ENCODE measurements around the gene RAPGEF4. TPM values are rescaled to one million over a fixed set of nuclear protein-coding genes. Genes with fewer than 3 reads are reported as not detected.

Gene RAPGEF4
- total RNA-seq, 4 donors from 2014 or later = 3.7 to 8.9 (median 5.2) TPM

DNA sequence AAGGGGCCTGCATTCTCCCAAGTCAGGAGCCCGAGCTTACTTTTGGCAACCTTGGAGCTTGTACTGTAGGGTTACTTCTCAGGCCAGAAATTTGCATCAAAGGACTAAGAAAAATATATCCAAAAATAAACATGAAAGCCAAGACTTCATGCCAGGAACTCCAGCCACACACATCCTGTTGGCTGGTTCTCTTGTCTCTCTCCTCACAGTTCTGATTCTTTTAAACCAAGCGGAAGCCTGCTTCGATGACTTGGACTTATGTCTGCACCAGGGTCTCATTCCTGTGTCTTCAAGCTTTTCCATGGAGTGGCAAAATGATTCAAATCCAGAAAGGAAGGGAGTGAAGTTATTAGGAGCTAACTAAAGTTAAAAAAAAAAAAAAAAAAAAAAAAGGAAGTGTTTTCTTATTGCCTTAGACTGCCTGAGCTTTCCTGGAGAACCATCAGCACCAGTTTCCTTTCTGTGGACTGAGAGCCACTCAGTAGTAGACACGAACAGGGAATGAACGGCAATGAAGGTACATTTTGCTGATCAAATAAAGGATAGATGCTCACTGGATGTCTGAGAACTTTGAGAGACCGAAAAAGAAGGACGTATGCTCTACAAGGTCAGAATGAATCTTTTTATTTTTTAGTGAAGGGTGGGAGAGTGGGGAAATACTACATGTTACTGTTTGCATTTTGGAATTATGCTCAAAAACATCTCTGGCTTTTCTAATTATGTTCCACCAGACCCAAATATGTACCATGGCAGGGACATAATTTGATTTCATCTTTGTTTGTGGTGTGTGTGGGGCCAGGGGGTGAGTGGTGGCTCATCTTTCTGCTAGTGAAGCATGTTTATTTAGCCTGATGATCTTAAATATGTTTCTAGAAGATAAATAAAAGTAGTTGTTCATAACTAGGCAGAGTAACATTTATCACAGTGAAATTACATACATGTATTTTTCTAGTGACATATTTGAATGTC, 86.0 kb downstream of the RAPGEF4 start:
- Histone ChIP-seq H3K27ac (replicated peaks in 1 of 4) (peak overlapping the region in 1 of 4 donors; percentile 29), H3K4me1 (no peaks in the 10 kb centered on the region), H3K36me3 (no peaks in the 10 kb centered on the region), H3K9me3 (no peaks in the 10 kb centered on the region), H3K27me3 (no peaks in the 10 kb centered on the region), H3K4me3 (peak overlapping the region; percentile 10 to 31 (median 23))
- WGBS = 77% methylated on average over 7 of the region's 7 CpGs
- DNase-seq (ENCODE audit: extremely low spot score) = no peak
- intact Hi-C loops (cut with DNase I) = no loop called here
- TF ChIP-seq POLR2A (IDR thresholded peaks at IDR 0.05; ENCODE audit: low read depth) (no peak), POLR2AphosphoS5 (IDR thresholded peaks at IDR 0.05) (peak in 1 of 2 donors; percentile 55), EP300 (IDR thresholded peaks at IDR 0.05) (no peak)
- TF ChIP-seq, protein P1, sequence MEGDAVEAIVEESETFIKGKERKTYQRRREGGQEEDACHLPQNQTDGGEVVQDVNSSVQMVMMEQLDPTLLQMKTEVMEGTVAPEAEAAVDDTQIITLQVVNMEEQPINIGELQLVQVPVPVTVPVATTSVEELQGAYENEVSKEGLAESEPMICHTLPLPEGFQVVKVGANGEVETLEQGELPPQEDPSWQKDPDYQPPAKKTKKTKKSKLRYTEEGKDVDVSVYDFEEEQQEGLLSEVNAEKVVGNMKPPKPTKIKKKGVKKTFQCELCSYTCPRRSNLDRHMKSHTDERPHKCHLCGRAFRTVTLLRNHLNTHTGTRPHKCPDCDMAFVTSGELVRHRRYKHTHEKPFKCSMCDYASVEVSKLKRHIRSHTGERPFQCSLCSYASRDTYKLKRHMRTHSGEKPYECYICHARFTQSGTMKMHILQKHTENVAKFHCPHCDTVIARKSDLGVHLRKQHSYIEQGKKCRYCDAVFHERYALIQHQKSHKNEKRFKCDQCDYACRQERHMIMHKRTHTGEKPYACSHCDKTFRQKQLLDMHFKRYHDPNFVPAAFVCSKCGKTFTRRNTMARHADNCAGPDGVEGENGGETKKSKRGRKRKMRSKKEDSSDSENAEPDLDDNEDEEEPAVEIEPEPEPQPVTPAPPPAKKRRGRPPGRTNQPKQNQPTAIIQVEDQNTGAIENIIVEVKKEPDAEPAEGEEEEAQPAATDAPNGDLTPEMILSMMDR (IDR thresholded peaks at IDR 0.05) = no peak

DNA sequence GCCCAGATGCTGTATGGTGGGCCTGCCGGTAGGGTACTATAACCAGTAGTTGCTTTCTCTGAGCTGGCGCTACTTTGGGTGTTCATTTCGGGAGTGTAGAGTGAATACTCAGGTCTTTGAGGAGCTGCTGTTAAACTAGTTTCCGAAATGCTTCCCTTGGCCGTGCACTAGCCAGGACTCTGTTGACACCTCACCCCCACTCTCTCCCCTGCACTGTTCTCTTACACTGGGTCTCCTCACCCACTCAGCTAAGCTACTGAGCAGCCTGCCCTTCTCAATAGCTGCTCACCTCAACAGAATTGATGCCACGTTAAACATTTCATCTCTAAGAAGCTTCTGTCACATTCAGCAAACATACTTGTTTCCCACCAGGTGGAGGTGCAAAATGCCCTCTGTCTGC, 86.9 kb downstream of the RAPGEF4 start:
- TF ChIP-seq, protein P1 (IDR thresholded peaks at IDR 0.05) = no peak
- no peak for TF ChIP-seq POLR2AphosphoS5 (IDR thresholded peaks at IDR 0.05)
- no peak for TF ChIP-seq EP300 (IDR thresholded peaks at IDR 0.05)
- TF ChIP-seq POLR2A (IDR thresholded peaks at IDR 0.05; ENCODE audit: low read depth) = no peak
- WGBS = 88% methylated on average over 6 of the region's 6 CpGs
- intact Hi-C loops (cut with DNase I) = no loop called here
- no peak for DNase-seq (ENCODE audit: extremely low spot score)
- Histone ChIP-seq H3K27ac (replicated peaks in 1 of 4) (peak overlapping the region in 1 of 4 donors; percentile 29), H3K27me3 (no peaks in the 10 kb centered on the region), H3K4me1 (no peaks in the 10 kb centered on the region), H3K36me3 (no peaks in the 10 kb centered on the region), H3K9me3 (no peaks in the 10 kb centered on the region), H3K4me3 (peak overlapping the region; percentile 10 to 31 (median 23))

DNA sequence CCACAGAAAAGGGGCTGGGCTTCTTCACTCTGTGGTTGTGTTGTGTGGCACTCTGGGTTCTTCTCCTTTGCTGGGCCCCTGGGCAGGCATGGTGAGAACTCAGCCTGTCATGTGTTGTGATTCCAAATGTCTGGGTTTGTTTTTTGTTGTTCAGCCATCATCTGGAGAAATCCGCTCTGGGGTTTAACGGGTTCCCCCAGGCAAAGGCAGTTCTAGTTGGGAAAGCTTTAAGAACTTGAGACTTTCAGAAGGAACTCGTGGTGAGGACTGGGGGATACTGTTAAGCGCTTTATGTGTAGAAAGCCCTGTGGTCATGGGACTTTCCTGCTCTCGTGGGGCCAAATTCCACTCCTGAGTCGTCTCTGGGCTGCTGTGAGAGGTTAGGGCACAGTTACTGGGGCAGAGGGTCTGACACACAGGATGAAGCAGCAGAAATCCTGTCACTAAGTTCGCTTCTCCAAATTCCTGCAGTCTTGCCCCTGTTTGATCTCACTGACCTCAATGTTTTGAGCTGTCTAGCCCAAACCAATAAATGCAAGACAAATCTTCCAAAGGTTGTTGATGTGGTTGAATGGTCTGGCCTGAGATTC, 87.7 kb downstream of the RAPGEF4 start:
- no peaks in the 10 kb centered on the region for H3K27me3 ChIP-seq
- no peaks in the 10 kb centered on the region for H3K9me3 ChIP-seq
- no peak overlapping the region for H3K27ac ChIP-seq (replicated peaks in 1 of 4)
- no peak for TF ChIP-seq POLR2AphosphoS5 (IDR thresholded peaks at IDR 0.05)
- TF ChIP-seq, protein P1 (IDR thresholded peaks at IDR 0.05) = no peak
- TF ChIP-seq EP300 (IDR thresholded peaks at IDR 0.05) = no peak
- no peak for TF ChIP-seq POLR2A (IDR thresholded peaks at IDR 0.05; ENCODE audit: low read depth)
- DNase-seq (ENCODE audit: extremely low spot score) = no peak
- H3K4me3 ChIP-seq = peak overlapping the region; percentile 10 to 31 (median 23)
- intact Hi-C loops (cut with DNase I) = no loop called here
- no peaks in the 10 kb centered on the region for H3K36me3 ChIP-seq
- no peaks in the 10 kb centered on the region for H3K4me1 ChIP-seq
- WGBS = 63% methylated on average over 7 of the region's 7 CpGs

DNA sequence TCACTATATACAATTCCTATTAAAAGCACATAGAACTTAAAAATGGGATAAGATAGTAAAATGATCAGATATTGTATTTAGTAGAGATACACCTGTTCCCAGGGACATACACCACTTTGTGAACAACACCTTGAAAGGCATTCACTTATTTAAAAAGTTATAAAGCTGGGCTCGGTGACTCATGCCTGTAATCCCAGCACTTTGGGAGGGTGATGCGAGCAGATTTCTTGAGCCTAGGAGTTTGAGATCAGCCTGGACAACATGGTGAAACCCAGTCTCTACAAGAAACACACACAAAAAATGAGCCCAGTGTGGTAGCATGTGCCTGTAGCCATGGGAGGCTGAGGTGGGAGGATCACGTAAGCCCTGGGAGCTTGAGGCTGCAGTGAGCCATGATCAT, 90.9 kb downstream of the RAPGEF4 start:
- TF ChIP-seq POLR2A (IDR thresholded peaks at IDR 0.05; ENCODE audit: low read depth) = no peak
- TF ChIP-seq, protein P1 (IDR thresholded peaks at IDR 0.05) = no peak
- no peak for TF ChIP-seq EP300 (IDR thresholded peaks at IDR 0.05)
- no peak for TF ChIP-seq POLR2AphosphoS5 (IDR thresholded peaks at IDR 0.05)
- intact Hi-C loops (cut with DNase I) = no loop called here
- DNase-seq (ENCODE audit: extremely low spot score) = no peak
- WGBS = 90% methylated on average over 3 of the region's 3 CpGs
- Histone ChIP-seq H3K4me1 (no peaks in the 10 kb centered on the region), H3K9me3 (no peaks in the 10 kb centered on the region), H3K27me3 (no peaks in the 10 kb centered on the region), H3K36me3 (no peaks in the 10 kb centered on the region), H3K4me3 (no peak overlapping the region), H3K27ac (replicated peaks in 1 of 4) (no peak overlapping the region)

Data from esophagus muscularis mucosa (tissue), 4 donors.